NK-92 (cell line): ENCODE measurements around the gene ACAA2.

Experiments used
- DNase-seq: peaks from one replicate; lab custom pipeline; 2025; ENCODE audit not compliant: unreplicated experiment; lab: John Stamatoyannopoulos, UW

Gene ACAA2

DNA sequence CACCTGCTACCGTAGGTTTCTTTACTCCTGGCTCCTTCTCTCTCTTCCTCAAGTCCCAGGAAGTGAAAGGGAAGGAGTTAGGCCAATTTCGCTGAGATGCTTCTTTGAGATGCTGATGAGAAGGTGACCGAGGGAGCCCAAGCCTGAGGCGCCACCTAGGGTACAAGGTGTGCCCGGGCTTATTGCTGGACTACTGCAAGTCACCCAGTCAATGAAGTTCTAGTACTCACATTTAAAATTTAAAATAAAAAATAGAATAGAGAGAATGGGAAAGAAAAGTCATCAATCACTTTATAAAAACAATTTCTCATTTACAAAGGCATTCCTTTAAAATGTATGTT, 45.3 kb downstream of the ACAA2 start:
- DNase-seq, result no peak

GRCh38 chr18:49767111-49768050, 46.0 kb downstream of the ACAA2 start:
- no peak for DNase-seq

GRCh38 chr18:49766646-49767045, 46.7 kb downstream of the ACAA2 start:
- no peak for DNase-seq

- no peak for DNase-seq
These were observed 49.3 kb downstream of the ACAA2 start for GRCh38 chr18:49764032-49764431.

GRCh38 chr18:49763590-49763989, 49.7 kb downstream of the ACAA2 start:
- no peak for DNase-seq

DNA sequence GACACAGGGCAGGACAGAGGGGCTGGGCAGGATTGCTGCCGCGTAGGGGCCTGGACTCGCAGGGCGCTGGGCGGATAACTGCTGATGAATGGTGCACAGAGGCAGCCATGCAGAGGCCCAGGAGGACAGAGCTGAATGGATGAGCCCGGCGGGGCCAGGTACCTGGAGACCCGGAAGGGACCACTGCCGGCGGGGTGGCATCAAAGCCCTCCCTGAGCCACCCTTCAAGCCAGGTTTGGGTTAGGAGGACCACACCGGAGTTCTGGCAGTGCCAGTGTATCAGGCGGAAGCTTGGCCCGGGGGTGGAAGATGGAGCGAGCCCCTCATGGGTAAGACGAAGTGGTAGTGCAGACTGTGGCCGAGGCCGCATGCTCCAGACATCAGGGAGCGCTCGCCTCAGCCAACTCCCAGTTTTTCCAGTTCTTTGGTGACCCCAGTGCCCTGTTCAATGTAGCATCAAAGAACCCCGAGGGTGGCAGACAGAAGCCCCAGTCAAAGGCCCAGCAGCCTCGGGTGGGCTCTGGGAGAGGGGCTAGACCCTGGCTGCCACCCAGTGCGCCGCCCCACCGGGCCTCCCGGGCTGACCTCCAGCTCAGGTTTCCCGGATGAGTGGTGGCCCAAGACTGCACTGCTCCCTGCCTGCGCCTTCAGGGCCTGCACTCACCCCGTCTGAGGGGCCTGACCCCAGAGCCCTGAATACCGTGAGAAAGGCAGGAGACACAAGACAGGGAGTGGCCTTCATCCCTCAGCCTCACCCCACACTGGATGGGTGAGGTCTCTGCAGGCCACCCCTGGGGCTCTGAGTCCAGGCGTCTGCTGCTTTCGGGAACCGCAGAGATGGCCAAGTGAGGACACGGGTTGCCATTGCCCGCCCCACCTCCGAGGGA, 50.9 kb downstream of the ACAA2 start:
- no peak for DNase-seq

DNA sequence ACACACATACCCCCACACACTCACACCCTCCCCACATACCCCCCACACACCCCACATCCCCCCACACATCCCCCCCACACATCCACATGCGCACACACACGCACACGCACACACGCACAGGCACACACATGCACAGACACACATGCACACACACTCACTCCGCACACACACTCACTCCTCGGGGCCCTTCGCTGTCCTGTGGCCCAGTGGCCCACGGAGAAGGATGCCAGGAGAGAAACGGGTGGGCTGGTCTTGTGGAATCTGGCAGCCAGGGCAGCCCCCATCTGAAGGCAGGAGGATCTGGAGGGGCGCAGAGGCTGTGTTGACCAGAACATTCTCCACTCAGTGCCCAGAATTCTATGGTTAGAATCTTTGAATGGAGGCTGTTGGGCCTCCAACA, 51.6 kb downstream of the ACAA2 start:
- DNase-seq, result no peak

GRCh38 chr18:49758263-49758610, 55.1 kb downstream of the ACAA2 start:
- no peak for DNase-seq

GRCh38 chr18:49757513-49758262, 55.6 kb downstream of the ACAA2 start:
- no peak for DNase-seq

GRCh38 chr18:49756671-49757362, 56.5 kb downstream of the ACAA2 start:
- no peak for DNase-seq

- no peak for DNase-seq
These were observed 57.2 kb downstream of the ACAA2 start for GRCh38 chr18:49756135-49756534.

- no peak for DNase-seq
These were observed 57.8 kb downstream of the ACAA2 start for GRCh38 chr18:49755489-49755888.

- DNase-seq, result no peak
These were observed 58.5 kb downstream of the ACAA2 start for GRCh38 chr18:49754866-49755265.

DNA sequence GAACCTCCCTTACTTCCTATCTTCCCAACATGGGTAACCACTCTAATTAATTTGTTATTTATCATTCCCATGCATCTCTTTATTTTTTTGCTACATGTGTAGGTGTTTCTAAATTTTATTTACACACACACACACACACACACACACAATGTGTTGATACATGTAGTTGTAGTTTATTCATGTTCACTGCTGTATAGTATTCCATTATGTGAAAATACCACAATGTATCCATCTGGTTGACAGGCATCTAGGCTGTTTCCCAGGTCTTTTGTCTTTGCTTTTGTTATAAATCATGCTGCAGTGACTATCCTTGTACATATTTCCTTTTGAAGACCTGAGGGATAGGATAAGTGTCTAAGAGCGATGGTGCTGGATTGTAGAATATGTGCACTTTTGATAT, 59.7 kb downstream of the ACAA2 start:
- no peak for DNase-seq

GRCh38 chr18:49752095-49752457, 61.3 kb downstream of the ACAA2 start:
- no peak for DNase-seq

- DNase-seq, result no peak
These were observed 61.8 kb downstream of the ACAA2 start for GRCh38 chr18:49751427-49752094.

- no peak for DNase-seq
These were observed 63.8 kb downstream of the ACAA2 start for GRCh38 chr18:49749563-49749962.

DNA sequence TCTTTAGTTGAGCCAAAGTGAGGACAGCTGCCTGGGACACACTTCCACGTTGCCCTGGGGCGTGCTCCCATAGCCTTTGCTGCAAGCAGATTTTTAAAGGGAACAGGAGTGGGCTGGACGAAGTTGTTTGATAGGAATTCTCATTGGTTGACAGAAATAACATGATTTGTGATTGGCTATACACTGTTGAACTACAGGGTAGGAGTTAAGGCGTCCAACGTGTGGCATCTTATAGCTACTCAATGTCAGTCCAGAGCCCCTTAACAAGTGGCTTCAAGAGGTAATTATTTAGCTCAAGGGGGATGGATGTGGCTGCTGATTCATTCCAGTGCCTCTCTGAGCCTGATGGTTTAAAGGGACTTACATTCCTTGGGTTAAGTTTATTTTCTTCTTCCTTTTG, 65.5 kb downstream of the ACAA2 start:
- no peak for DNase-seq

DNA sequence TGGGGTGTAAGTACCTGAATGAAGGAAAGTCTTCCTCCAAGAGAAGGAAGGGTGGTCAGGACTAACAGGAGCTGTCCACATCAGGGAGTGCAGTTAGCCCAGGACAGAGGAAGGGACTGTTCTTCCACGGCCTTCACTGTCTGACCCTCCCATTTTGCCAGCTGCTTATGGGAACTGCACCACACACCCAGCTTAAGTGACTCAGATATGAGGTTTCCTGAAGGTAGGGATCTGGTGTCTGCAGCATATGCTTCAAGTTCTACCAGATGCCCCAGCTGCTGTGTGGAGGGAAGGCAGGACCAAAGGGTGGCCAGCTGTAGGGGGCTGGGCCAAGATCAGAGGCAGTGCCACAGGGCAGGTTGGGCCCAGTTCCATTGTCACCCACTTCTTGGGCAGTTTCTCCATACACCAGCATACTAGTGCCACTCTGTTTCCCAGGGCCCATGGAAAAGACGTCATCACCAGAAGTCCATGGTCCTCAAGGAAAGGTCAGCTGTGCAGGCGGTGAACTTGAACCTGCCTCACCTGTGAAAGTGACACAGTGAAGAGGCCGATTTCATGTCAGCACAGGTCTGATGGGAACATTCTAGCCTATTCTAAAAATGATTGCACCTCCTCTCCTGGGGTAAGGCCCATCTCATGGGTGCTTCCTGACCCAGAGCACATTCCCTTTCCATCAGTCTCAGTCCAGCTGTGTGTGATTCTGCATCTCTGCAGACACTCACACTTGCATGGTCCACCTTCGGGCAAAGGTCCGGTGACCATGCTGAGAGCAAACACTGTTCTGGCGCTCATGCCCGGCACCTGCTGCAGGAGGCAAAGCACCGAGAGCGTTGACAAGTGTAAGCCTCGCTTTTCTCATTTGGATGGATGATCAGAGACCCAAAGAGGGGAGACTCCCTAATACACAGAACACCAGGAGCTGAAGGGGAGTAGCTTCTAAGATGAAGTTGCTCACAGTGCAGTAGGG, 68.0 kb downstream of the ACAA2 start:
- no peak for DNase-seq
